Stimulated activated naive B cell treated with anti-CD40 and anti-IgM and Interleukin-4, amounts not matched to agents 10 μg/mL and 1 μg/mL and 100 μg/mL, for 72 hours (primary cell): Measurements from ENCODE around the gene PTPN9.

Source experiments
- ATAC-seq, 2 donors: fragments of 150-1000 bp; cut with Tn5 transposase; replicated peaks; 2 replicates each; pipeline ENCODE4 v1.10.0; 2021; ENCODE audit warnings: moderate library complexity in 1 of 2
- DNase-seq: peaks from one replicate; pipeline ENCODE4 v3.0.0; 2021
- H3K27ac Mint-ChIP-seq: one replicate; pipeline ENCODE4 v1.8.0; 2022; ENCODE audit warnings: mild to moderate bottlenecking, mixed read lengths
- H3K27me3 Mint-ChIP-seq, 2 donors: one replicate each; pipeline ENCODE4 v1.8.0; 2022; ENCODE audit warnings: mixed read lengths in 2 of 2
- H3K36me3 Mint-ChIP-seq, 2 donors: one replicate each; pipeline ENCODE4 v1.8.0; 2022; ENCODE audit warnings: mixed read lengths in 2 of 2, mild to moderate bottlenecking in 1 of 2
- H3K4me1 Mint-ChIP-seq, 2 donors: one replicate each; pipeline ENCODE4 v1.8.0; 2022; ENCODE audit warnings: mixed read lengths in 2 of 2, mild to moderate bottlenecking in 1 of 2
- H3K4me3 Mint-ChIP-seq, 2 donors: one replicate each; pipeline ENCODE4 v1.8.0; 2022; ENCODE audit warnings: mild to moderate bottlenecking in 2 of 2, mixed read lengths in 2 of 2, moderate library complexity in 1 of 2
- H3K9me3 Mint-ChIP-seq, 2 donors: one replicate each; pipeline ENCODE4 v1.8.0; 2022; ENCODE audit warnings: mixed read lengths in 2 of 2, mild to moderate bottlenecking in 1 of 2

The PTPN9 gene

GRCh38 chr15:75578948-75579920, at the start of gene PTPN9:
TSS of gene PTPN9 (minus strand) at chr15:75579315. CDS start at chr15:75578776, 539 bp downstream.
- H3K27ac Mint-ChIP-seq, result peak within 1 kb of the TSS; percentile 96
- H3K9me3 Mint-ChIP-seq, result no peaks in the 10 kb centered on the region
- ATAC-seq (peak; percentile 79 to 80), DNase-seq (peak; percentile 54)
- peaks cover 6 to 22% of the 10 kb centered on the region in 2 donors for H3K4me1 Mint-ChIP-seq
- peak within 1 kb of the TSS; percentile 91 to 93 for H3K4me3 Mint-ChIP-seq
- H3K36me3 Mint-ChIP-seq, result peaks cover 4% of the 10 kb centered on the region in 2 donors
- H3K27me3 Mint-ChIP-seq, result no peaks in the 10 kb centered on the region

GRCh38 chr15:75625542-75626347, 46.6 kb upstream of the PTPN9 start, which contains the start of gene SNUPN:
TSS of gene SNUPN (minus strand) at chr15:75625725. CDS start at chr15:75621051, 4,674 bp downstream.
- Mint-ChIP-seq H3K36me3 (peaks cover 2 to 11% of the 10 kb centered on the region in 2 donors), H3K27ac (peak within 1 kb of the TSS; percentile 97), H3K4me3 (peak within 1 kb of the TSS; percentile 92 to 97), H3K27me3 (no peaks in the 10 kb centered on the region), H3K9me3 (no peaks in the 10 kb centered on the region), H3K4me1 (peaks cover 14 to 35% of the 10 kb centered on the region in 2 donors)
- DNase-seq (peak; percentile 88), ATAC-seq (peak; percentile 87 to 94)

GRCh38 chr15:75622505-75622904, 43.4 kb upstream of the PTPN9 start:
- H3K4me1 Mint-ChIP-seq, result peaks cover 17 to 41% of the 10 kb centered on the region in 2 donors

GRCh38 chr15:75620841-75621391, 41.8 kb upstream of the PTPN9 start:
- no peak for DNase-seq
- H3K27ac Mint-ChIP-seq, result peak overlapping the region; percentile 89

More at GRCh38 chr15:75622505-75622904, 43.4 kb upstream of the PTPN9 start:
- peaks cover 5 to 23% of the 10 kb centered on the region in 2 donors for H3K36me3 Mint-ChIP-seq
- no peak overlapping the region for H3K4me3 Mint-ChIP-seq
- H3K27me3 Mint-ChIP-seq, result no peaks in the 10 kb centered on the region
- no peak for ATAC-seq
- no peaks in the 10 kb centered on the region for H3K9me3 Mint-ChIP-seq
- DNase-seq, result no peak
- H3K27ac Mint-ChIP-seq, result no peak overlapping the region

GRCh38 chr15:75620058-75620820, 41.1 kb upstream of the PTPN9 start:
- H3K27ac Mint-ChIP-seq, result peak overlapping the region; percentile 37
- H3K9me3 Mint-ChIP-seq, result no peaks in the 10 kb centered on the region
- no peak for DNase-seq
- peaks cover 17 to 41% of the 10 kb centered on the region in 2 donors for H3K36me3 Mint-ChIP-seq
- H3K4me3 Mint-ChIP-seq, result no peak overlapping the region
- peaks cover 16 to 34% of the 10 kb centered on the region in 2 donors for H3K4me1 Mint-ChIP-seq
- H3K27me3 Mint-ChIP-seq, result no peaks in the 10 kb centered on the region
- no peak for ATAC-seq

More at GRCh38 chr15:75620841-75621391, 41.8 kb upstream of the PTPN9 start:
- Mint-ChIP-seq H3K9me3 (no peaks in the 10 kb centered on the region), H3K27me3 (no peaks in the 10 kb centered on the region), H3K36me3 (peaks cover 12 to 35% of the 10 kb centered on the region in 2 donors), H3K4me1 (peaks cover 15 to 36% of the 10 kb centered on the region in 2 donors), H3K4me3 (peak overlapping the region; percentile 35 to 52)
- no peak for ATAC-seq

- H3K27ac Mint-ChIP-seq, result no peak overlapping the region
- ATAC-seq, result no peak
- peaks cover 36 to 65% of the 10 kb centered on the region in 2 donors for H3K36me3 Mint-ChIP-seq
- H3K4me1 Mint-ChIP-seq, result peaks cover 13 to 16% of the 10 kb centered on the region in 2 donors
- DNase-seq, result no peak
- no peak overlapping the region for H3K4me3 Mint-ChIP-seq
- no peaks in the 10 kb centered on the region for H3K9me3 Mint-ChIP-seq
- no peaks in the 10 kb centered on the region for H3K27me3 Mint-ChIP-seq
Measured at GRCh38 chr15:75616766-75617165, 37.7 kb upstream of the PTPN9 start.

GRCh38 chr15:75606711-75607699, 27.9 kb upstream of the PTPN9 start:
- Mint-ChIP-seq H3K9me3 (no peaks in the 10 kb centered on the region), H3K4me3 (no peak overlapping the region), H3K4me1 (no peaks in the 10 kb centered on the region), H3K27me3 (no peaks in the 10 kb centered on the region), H3K36me3 (peaks cover 49 to 53% of the 10 kb centered on the region in 2 donors), H3K27ac (no peak overlapping the region)
- DNase-seq, result no peak
- no peak for ATAC-seq

- H3K27ac Mint-ChIP-seq, result no peak overlapping the region
- no peaks in the 10 kb centered on the region for H3K9me3 Mint-ChIP-seq
- H3K4me3 Mint-ChIP-seq, result no peak overlapping the region
- H3K36me3 Mint-ChIP-seq, result peaks cover 46 to 55% of the 10 kb centered on the region in 2 donors
- no peaks in the 10 kb centered on the region for H3K4me1 Mint-ChIP-seq
- no peaks in the 10 kb centered on the region for H3K27me3 Mint-ChIP-seq
- DNase-seq, result no peak
- ATAC-seq, result no peak
Measured at GRCh38 chr15:75606026-75606425, 26.9 kb upstream of the PTPN9 start.

- H3K9me3 Mint-ChIP-seq, result no peaks in the 10 kb centered on the region
- H3K27me3 Mint-ChIP-seq, result no peaks in the 10 kb centered on the region
- DNase-seq (no peak), ATAC-seq (no peak)
- H3K36me3 Mint-ChIP-seq, result peaks cover 38 to 56% of the 10 kb centered on the region in 2 donors
- peaks cover 3 to 12% of the 10 kb centered on the region in 2 donors for H3K4me1 Mint-ChIP-seq
- no peak overlapping the region for H3K27ac Mint-ChIP-seq
- no peak overlapping the region for H3K4me3 Mint-ChIP-seq
Measured at GRCh38 chr15:75599401-75599800, 20.3 kb upstream of the PTPN9 start.

GRCh38 chr15:75598361-75598760, 19.2 kb upstream of the PTPN9 start:
- Mint-ChIP-seq H3K27ac (no peak overlapping the region), H3K9me3 (no peaks in the 10 kb centered on the region), H3K4me3 (no peak overlapping the region), H3K4me1 (peaks cover 3 to 12% of the 10 kb centered on the region in 2 donors), H3K36me3 (peaks cover 35 to 57% of the 10 kb centered on the region in 2 donors), H3K27me3 (no peaks in the 10 kb centered on the region)
- no peak for DNase-seq
- no peak for ATAC-seq

- no peak overlapping the region for H3K27ac Mint-ChIP-seq
- no peak for ATAC-seq
- peaks cover 37 to 57% of the 10 kb centered on the region in 2 donors for H3K36me3 Mint-ChIP-seq
- H3K4me1 Mint-ChIP-seq, result peaks cover 3 to 12% of the 10 kb centered on the region in 2 donors
- no peak for DNase-seq
- H3K27me3 Mint-ChIP-seq, result no peaks in the 10 kb centered on the region
- no peaks in the 10 kb centered on the region for H3K9me3 Mint-ChIP-seq
- no peak overlapping the region for H3K4me3 Mint-ChIP-seq
Measured at GRCh38 chr15:75597667-75598341, 18.7 kb upstream of the PTPN9 start.

GRCh38 chr15:75596703-75597345, 17.7 kb upstream of the PTPN9 start:
- Mint-ChIP-seq H3K4me3 (no peak overlapping the region), H3K4me1 (peaks cover 3 to 12% of the 10 kb centered on the region in 2 donors), H3K27ac (no peak overlapping the region), H3K27me3 (no peaks in the 10 kb centered on the region), H3K36me3 (peaks cover 39 to 61% of the 10 kb centered on the region in 2 donors), H3K9me3 (no peaks in the 10 kb centered on the region)
- no peak for ATAC-seq
- DNase-seq, result no peak
